Neural progenitor cell (in vitro differentiated cells): ENCODE results near the gene CCDC102A. TPM values are rescaled to one million over a fixed set of nuclear protein-coding genes. Genes with fewer than 3 reads are reported as not detected.

Source experiments
- DNase-seq: peaks from one replicate; pipeline ENCODE4 v3.0.0-alpha.2; 2016; ENCODE audit warnings: low spot score
- H2AFZ ChIP-seq: fragments of 200-600 bp; sonication (generic); replicated peaks from 2 replicates; pipeline ENCODE4 v1.6.1; 2016; ENCODE audit warnings: antibody characterized with exemption
- H3F3A ChIP-seq: fragments of 200-600 bp; sonication (generic); 2 replicates; pipeline ENCODE4 v1.6.1; 2016; ENCODE audit warnings: antibody characterized with exemption, low read depth
- H3K27ac ChIP-seq: fragments of 200-600 bp; sonication (generic); 2 replicates; pipeline ENCODE4 v1.5.1; 2016; ENCODE audit warnings: mild to moderate bottlenecking
- H3K27me3 ChIP-seq: fragments of 200-600 bp; sonication (generic); 2 replicates; pipeline ENCODE4 v1.6.1; 2016; ENCODE audit warnings: mild to moderate bottlenecking, moderate library complexity
- H3K36me3 ChIP-seq: fragments of 200-600 bp; sonication (generic); 2 replicates; pipeline ENCODE4 v1.5.1; 2016
- H3K4me1 ChIP-seq: fragments of 200-600 bp; sonication (generic); 2 replicates; pipeline ENCODE4 v1.6.1; 2016; ENCODE audit warnings: mixed run types
- H3K4me2 ChIP-seq: fragments of 200-600 bp; sonication (generic); 2 replicates; pipeline ENCODE4 v1.6.1; 2016
- H3K4me3 ChIP-seq: fragments of 200-600 bp; sonication (generic); 2 replicates; pipeline ENCODE4 v1.5.1; 2016
- H3K79me2 ChIP-seq: fragments of 200-600 bp; sonication (generic); 2 replicates; pipeline ENCODE4 v1.6.1; 2016; ENCODE audit warnings: low read depth
- H3K9ac ChIP-seq: fragments of 200-600 bp; sonication (generic); 2 replicates; pipeline ENCODE4 v1.6.1; 2016
- H3K9me3 ChIP-seq: fragments of 200-600 bp; sonication (generic); 2 replicates; pipeline ENCODE4 v1.5.1; 2016; ENCODE audit warnings: low read depth
- H4K20me1 ChIP-seq: fragments of 200-600 bp; sonication (generic); 2 replicates; pipeline ENCODE4 v1.6.1; 2016; ENCODE audit warnings: low read depth
- H3K27ac Mint-ChIP-seq: 3 replicates; pipeline ENCODE4 v1.8.0; 2021; ENCODE audit warnings: mixed read lengths
- H3K27me3 Mint-ChIP-seq: 2 replicates; pipeline ENCODE4 v1.8.0; 2022; ENCODE audit warnings: low read depth, mild to moderate bottlenecking, inconsistent platforms, moderate library complexity, mixed read lengths; ENCODE audit not compliant: insufficient read depth
- H3K36me3 Mint-ChIP-seq: 3 replicates; pipeline ENCODE4 v1.8.0; 2021; ENCODE audit warnings: mixed read lengths
- H3K4me1 Mint-ChIP-seq: 3 replicates; pipeline ENCODE4 v1.8.0; 2021; ENCODE audit warnings: mixed read lengths
- H3K4me3 Mint-ChIP-seq: 3 replicates; pipeline ENCODE4 v1.8.0; 2021; ENCODE audit warnings: mild to moderate bottlenecking, moderate library complexity, mixed read lengths
- H3K9me3 Mint-ChIP-seq: 3 replicates; pipeline ENCODE4 v1.8.0; 2020; ENCODE audit warnings: mixed read lengths
- CTCF ChIP-seq: fragments of 200-600 bp; sonication (generic); IDR thresholded peaks from 2 replicates; pipeline ENCODE4 v1.5.1; 2017; ENCODE audit warnings: antibody characterized with exemption, mild to moderate bottlenecking
- EZH2 ChIP-seq: fragments of 200-600 bp; sonication (generic); IDR thresholded peaks from 2 replicates; pipeline ENCODE4 v1.6.1; 2017; ENCODE audit warnings: antibody characterized with exemption, mild to moderate bottlenecking, moderate library complexity
- EZH2phosphoT487 ChIP-seq: fragments of 200-600 bp; sonication (generic); IDR thresholded peaks from 2 replicates; pipeline ENCODE4 v1.6.1; 2017; ENCODE audit warnings: antibody characterized with exemption
- total RNA-seq: library from RNA; depleted of rRNA; stranded (reverse); fragments of >200 nt; gene quantifications from 2 replicates; pipeline ENCODE4 v1.2.3, GENCODE V29; 2015; ENCODE audit warnings: low replicate concordance

The CCDC102A gene
- total RNA-seq, 1 donor from 2014 or later, result 3.9 TPM

- TF ChIP-seq EZH2 (no peak), CTCF (no peak), EZH2phosphoT487 (no peak)
- DNase-seq, result no peak
- H3K27ac Mint-ChIP-seq, result no peak overlapping the region
These were observed 21.4 kb downstream of the CCDC102A start for GRCh38 chr16:57514791-57515600.

GRCh38 chr16:57514371-57514770, 22.0 kb downstream of the CCDC102A start:
- no peak overlapping the region for H3K4me3 ChIP-seq
- H3F3A ChIP-seq, result peaks cover 5% of the 10 kb centered on the region
- H2AFZ ChIP-seq, result no peak overlapping the region
- H3K4me2 ChIP-seq, result no peak overlapping the region
- peaks cover 10% of the 10 kb centered on the region for H3K27me3 Mint-ChIP-seq
- H3K4me1 Mint-ChIP-seq, result peaks cover 9% of the 10 kb centered on the region
- DNase-seq, result no peak
- no peaks in the 10 kb centered on the region for H3K27me3 ChIP-seq
- no peaks in the 10 kb centered on the region for H3K9me3 Mint-ChIP-seq
- peaks cover 8% of the 10 kb centered on the region for H3K36me3 Mint-ChIP-seq
- no peaks in the 10 kb centered on the region for H4K20me1 ChIP-seq
- H3K9me3 ChIP-seq, result no peaks in the 10 kb centered on the region
- H3K27ac Mint-ChIP-seq, result peak overlapping the region; percentile 1
- no peaks in the 10 kb centered on the region for H3K36me3 ChIP-seq
- no peaks in the 10 kb centered on the region for H3K79me2 ChIP-seq
- no peak overlapping the region for H3K9ac ChIP-seq
- TF ChIP-seq CTCF (no peak), EZH2phosphoT487 (no peak), EZH2 (no peak)
- no peak overlapping the region for H3K4me3 Mint-ChIP-seq
- H3K27ac ChIP-seq, result no peak overlapping the region
- H3K4me1 ChIP-seq, result no peaks in the 10 kb centered on the region

More at GRCh38 chr16:57514791-57515600, 21.4 kb downstream of the CCDC102A start:
- Mint-ChIP-seq H3K4me1 (peaks cover 7% of the 10 kb centered on the region), H3K9me3 (no peaks in the 10 kb centered on the region), H3K4me3 (no peak overlapping the region), H3K27me3 (peaks cover 10% of the 10 kb centered on the region), H3K36me3 (peaks cover 8% of the 10 kb centered on the region)
- no peak overlapping the region for H3K4me3 ChIP-seq
- no peaks in the 10 kb centered on the region for H3K4me1 ChIP-seq
- H2AFZ ChIP-seq, result no peak overlapping the region
- H3K4me2 ChIP-seq, result no peak overlapping the region
- H3K9ac ChIP-seq, result no peak overlapping the region
- no peaks in the 10 kb centered on the region for H3K36me3 ChIP-seq
- no peaks in the 10 kb centered on the region for H4K20me1 ChIP-seq
- H3F3A ChIP-seq, result peaks cover 5% of the 10 kb centered on the region
- no peaks in the 10 kb centered on the region for H3K79me2 ChIP-seq
- no peaks in the 10 kb centered on the region for H3K9me3 ChIP-seq
- no peak overlapping the region for H3K27ac ChIP-seq
- H3K27me3 ChIP-seq, result no peaks in the 10 kb centered on the region

- H3K27me3 Mint-ChIP-seq, result peaks cover 8% of the 10 kb centered on the region
- no peak overlapping the region for H2AFZ ChIP-seq
- no peaks in the 10 kb centered on the region for H3K9me3 Mint-ChIP-seq
- H3K4me3 ChIP-seq, result no peak overlapping the region
- H4K20me1 ChIP-seq, result no peaks in the 10 kb centered on the region
- no peak overlapping the region for H3K27ac ChIP-seq
- no peak overlapping the region for H3K4me3 Mint-ChIP-seq
- H3K9ac ChIP-seq, result no peak overlapping the region
- no peak for DNase-seq
- TF ChIP-seq EZH2 (no peak), EZH2phosphoT487 (no peak), CTCF (no peak)
- no peaks in the 10 kb centered on the region for H3K36me3 ChIP-seq
- H3K9me3 ChIP-seq, result no peaks in the 10 kb centered on the region
- peaks cover 5% of the 10 kb centered on the region for H3F3A ChIP-seq
- no peaks in the 10 kb centered on the region for H3K79me2 ChIP-seq
- peaks cover 5% of the 10 kb centered on the region for H3K36me3 Mint-ChIP-seq
- H3K4me2 ChIP-seq, result no peak overlapping the region
- no peaks in the 10 kb centered on the region for H3K27me3 ChIP-seq
- no peak overlapping the region for H3K27ac Mint-ChIP-seq
- peaks cover 16% of the 10 kb centered on the region for H3K4me1 Mint-ChIP-seq
- H3K4me1 ChIP-seq, result no peaks in the 10 kb centered on the region
These were observed 22.8 kb downstream of the CCDC102A start for GRCh38 chr16:57513371-57514102.
